Measurements from ENCODE around the gene MLX. TPM values are rescaled to one million over a fixed set of nuclear protein-coding genes. Genes with fewer than 3 reads are reported as not detected.
"Not testable (repeated sequence)": the region's sequence is repeated elsewhere in the genome, so short reads cannot be mapped to it uniquely, and the experiment has no call there.

The MLX gene
- total RNA-seq, 1 donor from 2014 or later, result 33.2 TPM

DNA sequence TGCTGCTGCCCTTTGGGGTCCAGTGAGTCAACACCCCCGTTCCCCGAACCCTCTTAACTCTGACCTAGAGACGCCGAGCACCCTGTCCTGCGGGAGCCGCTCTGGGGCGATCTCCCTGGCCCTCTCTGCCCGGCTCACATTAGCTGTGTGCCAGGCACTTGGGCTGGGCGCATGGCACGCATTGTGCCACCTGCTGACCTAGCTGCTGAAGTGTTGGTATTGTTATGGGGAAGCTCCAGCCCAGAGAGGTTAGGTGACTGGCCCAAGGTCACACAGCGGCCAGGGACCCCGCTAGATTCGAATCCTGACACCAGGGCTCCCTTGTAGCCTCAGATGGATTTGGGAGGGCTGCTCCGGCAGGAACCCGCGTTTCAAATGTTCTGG, 13.0 kb upstream of the MLX start:
- Histone ChIP-seq H3K4me3 (ENCODE audit: low read depth, low read length) (peak overlapping the region; percentile 78), H3K27me3 (ENCODE audit: control insufficient read depth, insufficient read depth, low read length) (no peaks in the 10 kb centered on the region), H3K36me3 (ENCODE audit: control insufficient read depth, insufficient read depth, low read length) (no peaks in the 10 kb centered on the region)
- peak; percentile 32 for DNase-seq (ENCODE audit: low read depth)
- no peak for FAIRE-seq
- TF ChIP-seq, protein P1, sequence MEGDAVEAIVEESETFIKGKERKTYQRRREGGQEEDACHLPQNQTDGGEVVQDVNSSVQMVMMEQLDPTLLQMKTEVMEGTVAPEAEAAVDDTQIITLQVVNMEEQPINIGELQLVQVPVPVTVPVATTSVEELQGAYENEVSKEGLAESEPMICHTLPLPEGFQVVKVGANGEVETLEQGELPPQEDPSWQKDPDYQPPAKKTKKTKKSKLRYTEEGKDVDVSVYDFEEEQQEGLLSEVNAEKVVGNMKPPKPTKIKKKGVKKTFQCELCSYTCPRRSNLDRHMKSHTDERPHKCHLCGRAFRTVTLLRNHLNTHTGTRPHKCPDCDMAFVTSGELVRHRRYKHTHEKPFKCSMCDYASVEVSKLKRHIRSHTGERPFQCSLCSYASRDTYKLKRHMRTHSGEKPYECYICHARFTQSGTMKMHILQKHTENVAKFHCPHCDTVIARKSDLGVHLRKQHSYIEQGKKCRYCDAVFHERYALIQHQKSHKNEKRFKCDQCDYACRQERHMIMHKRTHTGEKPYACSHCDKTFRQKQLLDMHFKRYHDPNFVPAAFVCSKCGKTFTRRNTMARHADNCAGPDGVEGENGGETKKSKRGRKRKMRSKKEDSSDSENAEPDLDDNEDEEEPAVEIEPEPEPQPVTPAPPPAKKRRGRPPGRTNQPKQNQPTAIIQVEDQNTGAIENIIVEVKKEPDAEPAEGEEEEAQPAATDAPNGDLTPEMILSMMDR (IDR thresholded peaks at IDR 0.05; ENCODE audit: insufficient read depth, low read length, severe bottlenecking), result peak; percentile 44

GRCh38 chr17:42554250-42555121, 12.4 kb upstream of the MLX start:
- FAIRE-seq, result no peak
- H3K27me3 ChIP-seq (ENCODE audit: control insufficient read depth, insufficient read depth, low read length), result no peaks in the 10 kb centered on the region
- TF ChIP-seq, protein P1 (IDR thresholded peaks at IDR 0.05; ENCODE audit: insufficient read depth, low read length, severe bottlenecking), result no peak
- no peaks in the 10 kb centered on the region for H3K36me3 ChIP-seq (ENCODE audit: control insufficient read depth, insufficient read depth, low read length)
- DNase-seq (ENCODE audit: low read depth), result peak; percentile 40
- peak overlapping the region; percentile 78 for H3K4me3 ChIP-seq (ENCODE audit: low read depth, low read length)

DNA sequence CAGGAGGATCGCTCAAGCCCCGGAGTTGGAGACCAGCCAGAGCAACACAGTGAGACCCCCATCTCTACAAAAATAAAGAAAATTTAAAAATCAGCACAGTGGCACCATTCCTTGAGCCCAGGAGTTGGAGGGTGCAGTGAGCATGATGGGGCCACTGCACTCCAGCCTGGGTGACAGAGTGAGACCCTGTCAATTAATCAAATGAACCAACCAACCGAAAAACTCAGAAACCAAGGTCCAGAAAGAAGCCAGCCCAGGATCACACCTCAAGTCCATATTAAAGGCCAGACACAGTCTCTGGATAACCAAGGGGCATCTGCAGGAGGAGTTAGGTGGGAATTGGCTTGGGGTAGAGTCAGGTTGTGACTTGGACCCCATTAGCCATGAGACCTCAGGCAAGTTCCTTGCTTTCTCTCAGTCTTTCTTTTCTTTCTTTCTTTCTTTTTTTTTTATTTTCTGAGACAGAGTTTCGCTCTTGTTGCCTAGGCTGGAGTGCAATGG, 11.7 kb upstream of the MLX start:
- Histone ChIP-seq H3K36me3 (ENCODE audit: control insufficient read depth, insufficient read depth, low read length) (no peaks in the 10 kb centered on the region), H3K27me3 (ENCODE audit: control insufficient read depth, insufficient read depth, low read length) (no peaks in the 10 kb centered on the region), H3K4me3 (ENCODE audit: low read depth, low read length) (peak overlapping the region; percentile 78)
- TF ChIP-seq, protein P1 (IDR thresholded peaks at IDR 0.05; ENCODE audit: insufficient read depth, low read length, severe bottlenecking), result no peak
- FAIRE-seq (no peak), DNase-seq (ENCODE audit: low read depth) (no peak)

DNA sequence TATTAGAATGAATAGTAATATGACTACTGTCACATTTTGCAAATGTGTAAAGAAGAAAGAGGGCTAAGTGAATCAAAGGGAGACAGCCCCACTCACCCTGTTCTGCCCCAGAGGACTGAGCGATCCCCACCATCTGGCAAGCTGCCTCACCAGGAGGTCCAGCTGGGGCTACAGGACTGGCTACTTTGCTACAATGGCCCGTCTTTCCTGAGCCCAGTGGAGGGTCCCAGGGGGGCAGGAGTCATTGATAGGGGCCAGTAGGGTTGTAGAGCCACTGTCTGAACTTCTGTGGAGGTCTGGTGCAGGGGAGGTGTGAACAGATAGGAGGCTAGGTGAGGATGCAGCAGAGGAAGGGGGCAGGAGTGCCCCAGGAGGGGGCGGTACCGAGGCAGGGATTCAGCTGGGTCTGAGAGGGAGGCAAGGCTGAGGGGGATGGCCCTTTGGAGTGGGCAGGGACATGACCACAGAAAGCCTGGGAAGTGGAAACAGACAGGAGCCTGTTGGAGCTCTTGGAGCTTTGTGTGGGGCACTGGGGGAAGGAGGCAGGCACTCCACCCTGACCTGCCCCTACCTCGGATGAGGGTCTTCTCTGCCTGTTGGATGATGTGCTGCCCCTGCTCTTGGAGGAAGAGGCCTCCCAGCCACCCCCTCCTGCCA, 10.8 kb upstream of the MLX start:
- not testable (repeated sequence) for H3K36me3 ChIP-seq (ENCODE audit: control insufficient read depth, insufficient read depth, low read length); H3K27me3 ChIP-seq (ENCODE audit: control insufficient read depth, insufficient read depth, low read length); DNase-seq (ENCODE audit: low read depth); H3K4me3 ChIP-seq (ENCODE audit: low read depth, low read length)
- peak; percentile 23 for FAIRE-seq

DNA sequence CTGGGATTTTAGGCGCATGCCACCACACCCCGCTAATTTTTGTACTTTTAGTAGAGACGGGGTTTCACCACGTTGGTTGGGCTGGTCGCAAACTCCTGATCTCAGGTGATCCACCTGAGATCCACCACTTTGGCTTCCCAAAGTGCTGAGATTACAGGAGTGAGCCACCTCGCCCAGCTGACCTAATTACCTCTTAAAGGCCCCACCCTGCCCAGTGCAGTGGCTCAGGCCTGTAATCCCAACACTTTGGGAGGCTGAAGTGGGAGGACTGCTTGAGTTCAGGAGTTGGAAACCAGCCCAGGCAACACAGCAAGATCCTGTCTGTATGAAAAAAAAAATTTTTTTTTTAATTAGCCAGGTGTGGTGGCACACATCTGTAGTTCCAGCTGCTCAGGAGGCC, 7.8 kb upstream of the MLX start:
- TF ChIP-seq, protein P1 (IDR thresholded peaks at IDR 0.05; ENCODE audit: insufficient read depth, low read length, severe bottlenecking), result no peak
- Histone ChIP-seq H3K36me3 (ENCODE audit: control insufficient read depth, insufficient read depth, low read length) (peaks cover 9% of the 10 kb centered on the region), H3K4me3 (ENCODE audit: low read depth, low read length) (no peak overlapping the region), H3K27me3 (ENCODE audit: control insufficient read depth, insufficient read depth, low read length) (no peaks in the 10 kb centered on the region)
- DNase-seq (ENCODE audit: low read depth) (peak; percentile 20), FAIRE-seq (no peak)

DNA sequence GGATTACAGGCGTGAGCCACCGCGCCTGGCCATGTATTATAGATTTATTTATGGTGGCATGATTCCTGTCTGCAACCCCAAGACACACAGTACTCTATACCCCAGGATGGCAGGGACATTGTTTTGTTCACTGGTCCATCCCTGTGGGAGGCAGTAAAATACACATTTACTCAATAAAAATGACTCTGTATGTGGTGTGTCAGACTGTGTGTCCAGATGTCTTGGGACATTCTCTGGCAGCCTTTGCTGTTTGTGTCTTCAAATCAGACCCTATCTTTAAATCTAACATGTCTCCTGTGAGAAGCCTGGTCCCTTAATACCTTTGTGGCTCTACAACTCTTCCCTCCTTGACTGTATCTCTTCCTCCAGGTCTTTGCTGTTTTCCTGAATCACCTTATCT, 6.7 kb upstream of the MLX start:
- FAIRE-seq (no peak), DNase-seq (ENCODE audit: low read depth) (no peak)
- no peaks in the 10 kb centered on the region for H3K27me3 ChIP-seq (ENCODE audit: control insufficient read depth, insufficient read depth, low read length)
- H3K36me3 ChIP-seq (ENCODE audit: control insufficient read depth, insufficient read depth, low read length), result peaks cover 20% of the 10 kb centered on the region
- H3K4me3 ChIP-seq (ENCODE audit: low read depth, low read length), result no peak overlapping the region
- TF ChIP-seq, protein P1 (IDR thresholded peaks at IDR 0.05; ENCODE audit: insufficient read depth, low read length, severe bottlenecking), result no peak
